ENCODE data around the gene ZNHIT1. TPM values are rescaled to one million over a fixed set of nuclear protein-coding genes. Genes with fewer than 3 reads are reported as not detected.
A peak's percentile ranks its signal among the peaks of the same experiment; 100 is the strongest.

Gene ZNHIT1
- total RNA-seq, 1 donor from 2014 or later = 57.2 TPM

DNA sequence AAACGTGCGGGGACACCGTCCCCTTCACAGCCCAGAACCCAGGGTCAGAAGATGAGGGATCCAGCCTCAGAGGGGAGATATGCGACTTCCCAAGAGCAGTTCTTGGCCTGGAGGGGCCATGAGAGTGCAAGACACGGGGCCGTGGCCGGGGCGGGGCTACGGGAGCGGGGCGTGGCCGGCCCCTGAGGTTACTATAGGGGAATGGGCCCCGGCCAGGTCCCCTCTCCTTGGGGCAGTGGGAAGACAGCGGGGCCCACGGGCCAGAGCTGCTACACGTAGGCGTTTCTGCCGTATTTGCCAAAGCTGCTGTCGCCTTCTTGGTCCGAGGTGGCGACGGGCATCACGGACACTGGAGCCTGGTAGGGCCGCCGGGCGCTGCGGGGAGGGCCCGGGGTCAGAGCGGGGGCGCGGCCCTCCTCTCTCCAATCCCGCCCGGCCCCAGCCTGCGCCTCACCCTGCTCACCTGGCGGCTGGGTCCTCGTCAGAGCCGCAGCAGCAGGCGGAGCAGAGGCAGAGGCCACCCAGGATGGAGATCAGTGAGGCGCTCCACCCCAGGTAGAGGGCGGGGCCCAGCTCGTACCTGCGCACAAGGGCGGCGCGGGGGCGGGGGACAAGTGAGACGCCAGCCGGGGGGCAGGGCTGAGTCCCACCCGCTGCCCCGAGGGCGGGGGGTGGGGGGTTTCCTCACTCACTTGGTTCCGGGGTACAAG, 14.3 kb downstream of the ZNHIT1 start:
- Mint-ChIP-seq H3K36me3 (ENCODE audit: low read depth) (peaks cover 5% of the 10 kb centered on the region), H3K27me3 (ENCODE audit: low read depth) (no peaks in the 10 kb centered on the region), H3K9me3 (ENCODE audit: low read depth) (no peaks in the 10 kb centered on the region), H3K4me1 (ENCODE audit: low read depth) (peaks cover 5% of the 10 kb centered on the region), H3K27ac (ENCODE audit: unreplicated experiment) (peak overlapping the region; percentile 75), H3K4me3 (ENCODE audit: unreplicated experiment) (no peak overlapping the region)
- DNase-seq (ENCODE audit: low spot score) = no peak
- TF ChIP-seq, protein P1, sequence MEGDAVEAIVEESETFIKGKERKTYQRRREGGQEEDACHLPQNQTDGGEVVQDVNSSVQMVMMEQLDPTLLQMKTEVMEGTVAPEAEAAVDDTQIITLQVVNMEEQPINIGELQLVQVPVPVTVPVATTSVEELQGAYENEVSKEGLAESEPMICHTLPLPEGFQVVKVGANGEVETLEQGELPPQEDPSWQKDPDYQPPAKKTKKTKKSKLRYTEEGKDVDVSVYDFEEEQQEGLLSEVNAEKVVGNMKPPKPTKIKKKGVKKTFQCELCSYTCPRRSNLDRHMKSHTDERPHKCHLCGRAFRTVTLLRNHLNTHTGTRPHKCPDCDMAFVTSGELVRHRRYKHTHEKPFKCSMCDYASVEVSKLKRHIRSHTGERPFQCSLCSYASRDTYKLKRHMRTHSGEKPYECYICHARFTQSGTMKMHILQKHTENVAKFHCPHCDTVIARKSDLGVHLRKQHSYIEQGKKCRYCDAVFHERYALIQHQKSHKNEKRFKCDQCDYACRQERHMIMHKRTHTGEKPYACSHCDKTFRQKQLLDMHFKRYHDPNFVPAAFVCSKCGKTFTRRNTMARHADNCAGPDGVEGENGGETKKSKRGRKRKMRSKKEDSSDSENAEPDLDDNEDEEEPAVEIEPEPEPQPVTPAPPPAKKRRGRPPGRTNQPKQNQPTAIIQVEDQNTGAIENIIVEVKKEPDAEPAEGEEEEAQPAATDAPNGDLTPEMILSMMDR (IDR thresholded peaks at IDR 0.05) = no peak

GRCh38 chr7:101233907-101234547, 16.1 kb downstream of the ZNHIT1 start:
- no peak for DNase-seq (ENCODE audit: low spot score)
- H3K36me3 Mint-ChIP-seq (ENCODE audit: low read depth) = peaks cover 3% of the 10 kb centered on the region
- no peaks in the 10 kb centered on the region for H3K9me3 Mint-ChIP-seq (ENCODE audit: low read depth)
- TF ChIP-seq, protein P1 (IDR thresholded peaks at IDR 0.05) = no peak
- H3K4me3 Mint-ChIP-seq (ENCODE audit: unreplicated experiment) = no peak overlapping the region
- no peaks in the 10 kb centered on the region for H3K27me3 Mint-ChIP-seq (ENCODE audit: low read depth)
- peaks cover 9% of the 10 kb centered on the region for H3K4me1 Mint-ChIP-seq (ENCODE audit: low read depth)
- no peak overlapping the region for H3K27ac Mint-ChIP-seq (ENCODE audit: unreplicated experiment)

GRCh38 chr7:101234636-101235035, 16.7 kb downstream of the ZNHIT1 start:
- no peak overlapping the region for H3K27ac Mint-ChIP-seq (ENCODE audit: unreplicated experiment)
- TF ChIP-seq, protein P1 (IDR thresholded peaks at IDR 0.05) = no peak
- DNase-seq (ENCODE audit: low spot score) = no peak
- peaks cover 9% of the 10 kb centered on the region for H3K4me1 Mint-ChIP-seq (ENCODE audit: low read depth)
- H3K27me3 Mint-ChIP-seq (ENCODE audit: low read depth) = no peaks in the 10 kb centered on the region
- no peak overlapping the region for H3K4me3 Mint-ChIP-seq (ENCODE audit: unreplicated experiment)
- H3K36me3 Mint-ChIP-seq (ENCODE audit: low read depth) = peaks cover 3% of the 10 kb centered on the region
- H3K9me3 Mint-ChIP-seq (ENCODE audit: low read depth) = no peaks in the 10 kb centered on the region

- H3K4me1 Mint-ChIP-seq (ENCODE audit: low read depth) = peaks cover 9% of the 10 kb centered on the region
- peaks cover 3% of the 10 kb centered on the region for H3K36me3 Mint-ChIP-seq (ENCODE audit: low read depth)
- H3K27me3 Mint-ChIP-seq (ENCODE audit: low read depth) = no peaks in the 10 kb centered on the region
- TF ChIP-seq, protein P1 (IDR thresholded peaks at IDR 0.05) = peak; percentile 66
- H3K4me3 Mint-ChIP-seq (ENCODE audit: unreplicated experiment) = no peak overlapping the region
- H3K9me3 Mint-ChIP-seq (ENCODE audit: low read depth) = no peaks in the 10 kb centered on the region
- no peak overlapping the region for H3K27ac Mint-ChIP-seq (ENCODE audit: unreplicated experiment)
- no peak for DNase-seq (ENCODE audit: low spot score)
Measured at GRCh38 chr7:101235050-101235449, 17.1 kb downstream of the ZNHIT1 start.

GRCh38 chr7:101235522-101235921, 17.6 kb downstream of the ZNHIT1 start:
- no peaks in the 10 kb centered on the region for H3K27me3 Mint-ChIP-seq (ENCODE audit: low read depth)
- no peak overlapping the region for H3K27ac Mint-ChIP-seq (ENCODE audit: unreplicated experiment)
- H3K9me3 Mint-ChIP-seq (ENCODE audit: low read depth) = no peaks in the 10 kb centered on the region
- DNase-seq (ENCODE audit: low spot score) = no peak
- H3K4me3 Mint-ChIP-seq (ENCODE audit: unreplicated experiment) = no peak overlapping the region
- H3K4me1 Mint-ChIP-seq (ENCODE audit: low read depth) = peaks cover 9% of the 10 kb centered on the region
- H3K36me3 Mint-ChIP-seq (ENCODE audit: low read depth) = peaks cover 4% of the 10 kb centered on the region
- TF ChIP-seq, protein P1 (IDR thresholded peaks at IDR 0.05) = no peak
